Hematopoietic multipotent progenitor cell treated with erythropoietin and hydrocortisone succinate and interleukin-3 and kit ligand, for 6 days (in vitro differentiated cells): ENCODE measurements around the gene ATAT1.

Experiments
- DNase-seq: peaks from one replicate; pipeline ENCODE4 v3.0.0-alpha.2; 2015

Gene ATAT1

GRCh38 chr6:30626484-30627366 is at the start of gene ATAT1:
Gene ATAT1 (plus strand): TSS chr6:30626874.
- DNase-seq: peak; percentile 93

GRCh38 chr6:30578051-30578450 is 48.6 kb upstream of the ATAT1 start:
- DNase-seq: no peak

GRCh38 chr6:30583921-30584320 is 42.8 kb upstream of the ATAT1 start:
- no peak for DNase-seq

- DNase-seq: no peak
Measured at GRCh38 chr6:30589754-30590358, 36.8 kb upstream of the ATAT1 start.

- no peak for DNase-seq
Measured at GRCh38 chr6:30590509-30590908, 36.2 kb upstream of the ATAT1 start.

- DNase-seq: peak; percentile 28
Measured at GRCh38 chr6:30591008-30591407, 35.7 kb upstream of the ATAT1 start.

- DNase-seq: no peak
Measured at GRCh38 chr6:30592287-30592686, 34.4 kb upstream of the ATAT1 start.

DNA sequence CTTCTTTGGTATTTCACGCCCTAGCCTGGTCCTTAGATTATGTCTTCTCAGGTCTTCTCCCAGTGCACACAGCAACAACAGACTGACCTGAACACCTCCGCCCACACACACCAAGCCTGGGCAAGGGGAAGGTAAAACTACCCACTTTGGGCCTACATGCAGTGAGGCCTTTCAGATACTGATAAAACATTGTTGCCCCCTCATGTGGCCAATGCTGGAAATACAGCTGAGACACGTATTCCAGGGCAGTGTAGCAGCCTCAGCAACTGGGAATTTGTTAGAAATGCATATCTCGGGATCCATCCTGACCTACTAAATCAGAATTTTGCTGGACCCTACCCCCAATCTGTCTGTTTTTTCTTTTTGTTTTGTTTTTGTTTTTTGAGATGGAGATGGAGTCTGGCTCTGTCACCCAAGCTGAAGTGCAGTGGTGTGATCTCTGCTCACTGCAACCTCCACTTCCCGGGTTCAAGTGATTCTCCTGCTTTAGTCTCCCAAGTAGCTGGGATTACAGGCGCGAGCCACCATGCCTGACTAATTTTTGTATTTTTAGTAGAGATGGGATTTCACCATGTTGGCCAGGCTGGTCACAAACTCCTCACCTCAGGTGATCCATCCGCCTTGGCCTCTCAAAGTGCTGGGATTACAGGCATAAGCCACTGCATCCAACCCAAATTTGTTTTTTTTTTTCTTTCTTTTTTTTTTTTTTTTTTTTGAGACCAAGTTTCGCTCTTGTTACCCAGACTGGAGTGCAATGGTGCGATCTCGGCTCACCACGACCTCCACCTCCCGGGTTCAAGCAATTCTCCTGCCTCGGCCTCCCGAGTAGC is 29.1 kb upstream of the ATAT1 start:
- DNase-seq: peak; percentile 88

DNA sequence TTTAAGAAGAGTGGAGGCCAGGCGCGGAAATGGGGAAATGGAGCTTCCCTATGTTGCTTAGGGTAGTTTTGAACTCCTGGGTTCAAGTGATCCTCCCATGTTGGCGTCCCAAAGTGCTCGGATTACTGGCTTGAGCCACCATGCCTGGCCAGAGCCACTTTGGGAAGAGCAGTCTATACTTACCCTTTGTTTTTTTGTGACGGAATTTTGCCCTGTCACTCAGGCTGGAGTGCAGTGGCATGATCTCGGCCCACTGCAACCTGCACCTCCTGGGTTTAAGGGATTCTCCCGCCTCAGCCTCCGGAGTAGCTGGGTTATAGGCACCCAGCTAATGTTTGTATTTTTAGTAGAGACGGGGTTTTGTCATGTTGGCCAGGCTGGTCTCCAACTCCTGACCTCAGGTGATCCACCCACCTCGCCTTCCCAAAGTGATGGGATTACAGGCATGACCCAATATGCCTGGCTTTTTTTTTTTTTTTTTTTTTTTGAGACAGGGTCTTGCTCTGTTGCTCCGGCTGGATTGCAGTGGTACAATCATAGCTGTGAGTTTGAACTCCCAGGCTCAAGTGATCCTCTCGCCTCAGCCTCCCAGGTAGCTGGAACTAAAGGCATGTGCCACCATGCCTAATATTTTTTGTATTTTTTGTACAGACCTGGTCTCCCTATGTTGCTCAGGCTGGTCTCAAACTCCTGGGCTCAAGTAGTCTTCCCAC is 27.6 kb upstream of the ATAT1 start:
- no peak for DNase-seq

DNA sequence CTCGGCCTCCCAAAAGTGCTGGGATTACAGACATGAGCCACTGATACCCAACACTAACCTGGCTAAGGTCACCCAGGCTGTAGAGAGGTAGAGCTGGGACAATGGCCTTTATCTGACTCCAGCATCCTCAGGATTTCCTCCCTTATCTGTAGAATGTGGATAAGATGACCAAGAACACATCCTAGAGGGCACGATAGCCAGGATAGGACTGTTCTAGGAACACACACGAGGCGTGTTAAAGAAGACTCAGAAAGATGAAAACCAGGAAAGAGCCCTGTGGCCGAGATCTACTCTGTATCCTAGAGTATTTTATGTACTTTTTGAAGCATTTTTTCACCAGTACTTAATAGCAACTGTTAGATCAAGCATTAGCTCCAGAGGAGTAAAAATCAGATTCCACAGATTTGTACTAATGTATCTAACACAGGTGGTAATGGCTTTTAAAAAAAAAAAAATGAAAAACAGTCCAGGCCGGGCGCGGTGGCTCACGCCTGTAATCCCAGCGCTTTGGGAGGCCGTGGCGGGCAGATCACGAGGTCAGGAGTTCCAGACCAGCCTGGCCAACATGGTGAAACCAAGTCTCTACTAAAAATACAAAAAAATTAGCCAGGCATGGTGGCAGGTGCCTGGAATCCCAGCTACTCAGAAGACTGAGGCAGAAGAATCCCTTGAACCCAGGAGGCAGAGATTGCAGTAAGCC is 26.9 kb upstream of the ATAT1 start:
- no peak for DNase-seq

DNA sequence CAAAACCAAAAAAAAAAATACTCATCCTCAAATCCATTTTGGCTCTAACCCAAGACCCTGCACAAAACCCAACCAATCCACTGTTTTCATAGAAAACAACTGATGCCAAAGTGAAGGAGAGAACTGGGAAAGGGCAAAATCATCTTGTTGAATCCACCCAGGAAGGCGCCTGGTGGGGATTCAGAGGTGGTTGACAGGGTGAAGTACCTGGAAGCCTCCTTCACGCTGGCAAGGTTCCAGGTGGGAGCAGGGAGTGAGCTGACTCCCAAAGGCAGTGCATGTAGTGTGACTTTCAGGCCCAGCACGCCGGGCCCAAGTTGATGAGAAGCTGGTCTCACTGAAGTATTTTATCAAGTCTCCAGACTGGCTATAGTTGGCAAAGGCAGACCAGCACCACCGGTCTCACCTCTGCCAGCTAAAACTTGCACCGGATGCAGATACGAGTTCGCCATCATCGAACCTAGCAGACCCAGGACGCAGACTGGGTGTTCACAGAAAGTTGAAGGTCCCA is 26.2 kb upstream of the ATAT1 start:
- DNase-seq: no peak

DNA sequence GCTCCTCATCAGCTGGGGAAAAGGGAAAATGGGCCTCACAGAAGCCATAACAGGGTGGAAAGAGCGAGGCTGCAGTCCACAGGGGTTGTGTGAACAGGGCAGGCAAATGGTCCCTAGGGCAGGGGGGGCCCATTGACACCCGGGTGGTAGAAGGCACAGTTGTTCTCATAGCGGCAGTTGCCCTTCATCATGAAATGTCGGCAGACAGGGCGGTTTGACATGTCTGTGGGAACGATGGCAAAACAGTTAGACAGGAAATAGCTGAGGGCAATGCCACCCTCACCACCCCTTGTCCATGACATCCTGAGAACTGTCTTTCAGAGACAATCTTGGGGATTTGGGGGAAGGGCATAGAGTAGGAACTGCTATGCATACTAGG is 25.2 kb upstream of the ATAT1 start:
- no peak for DNase-seq

- DNase-seq: no peak
Measured at GRCh38 chr6:30601815-30602641, 24.6 kb upstream of the ATAT1 start.

DNA sequence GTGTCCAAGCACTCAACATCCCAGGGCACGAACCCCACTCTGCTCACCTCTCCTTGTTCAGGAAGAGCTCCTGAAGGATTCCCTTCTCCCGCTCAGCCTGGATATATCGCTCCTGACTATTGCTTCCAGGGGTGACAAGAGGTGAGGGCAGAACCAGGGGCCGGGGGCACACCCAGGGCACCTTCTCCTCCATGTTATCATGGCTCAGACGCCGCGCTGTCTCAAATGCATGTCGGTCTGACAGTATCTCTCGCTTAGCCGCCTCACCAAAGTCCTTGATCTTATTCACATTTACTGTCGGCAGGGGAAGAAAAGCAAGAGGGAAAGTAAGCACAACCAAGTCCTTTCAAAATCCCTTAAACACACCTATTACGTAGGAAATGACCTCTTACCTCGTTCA is 22.7 kb upstream of the ATAT1 start:
- DNase-seq: no peak

DNA sequence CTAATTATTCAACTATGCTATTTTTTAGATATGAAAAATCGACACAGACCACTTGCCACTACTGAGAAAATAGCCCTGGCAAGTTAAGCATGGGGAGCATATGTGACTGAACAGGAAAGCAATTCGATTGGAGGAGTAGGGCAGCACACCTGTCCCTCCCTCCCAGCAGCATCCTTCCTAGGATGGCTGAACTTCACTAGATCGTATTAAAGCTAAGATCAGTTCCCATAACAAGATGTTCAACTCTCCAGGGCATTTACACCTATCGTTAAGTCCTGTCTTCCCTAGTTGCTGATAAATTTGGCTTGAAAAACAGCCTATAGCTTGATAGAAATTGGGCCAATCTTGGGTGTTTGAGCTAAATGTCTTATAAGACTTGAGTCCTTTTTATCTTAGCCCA is 16.6 kb upstream of the ATAT1 start:
- no peak for DNase-seq

DNA sequence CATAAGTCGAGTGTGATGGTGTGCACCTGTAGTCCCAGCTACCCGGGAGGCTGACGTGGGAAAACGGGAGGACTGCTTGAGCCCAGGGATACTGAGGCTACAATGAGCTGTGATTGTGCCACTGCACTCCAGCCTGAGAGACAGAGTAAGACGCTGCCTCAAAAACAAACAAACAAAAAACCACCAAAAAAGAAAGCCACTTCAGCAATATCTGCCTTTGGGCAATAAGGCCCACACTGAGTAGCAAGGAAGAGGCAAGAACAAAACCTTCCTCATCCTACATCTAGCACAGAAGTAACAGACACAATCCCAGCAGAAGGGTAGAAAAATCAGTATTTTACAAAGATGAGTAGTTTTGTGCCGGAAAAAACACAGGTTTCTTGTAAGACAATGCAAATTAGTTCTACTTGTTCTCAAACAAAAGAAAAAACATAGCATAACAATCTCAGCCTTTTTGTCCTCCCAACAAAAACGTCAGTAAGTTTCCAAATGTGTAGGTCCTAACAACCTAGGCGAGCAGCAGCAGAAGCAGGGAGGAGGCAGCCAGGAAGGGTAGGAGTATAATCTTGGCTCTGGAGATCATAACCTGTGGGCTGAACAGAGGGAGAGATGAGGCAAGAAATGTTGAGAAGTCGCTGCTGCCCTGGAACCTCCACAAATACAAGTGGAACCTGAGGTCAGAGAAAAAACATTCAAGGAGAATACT is 15.4 kb upstream of the ATAT1 start:
- DNase-seq: no peak

GRCh38 chr6:30611856-30612194 is 14.8 kb upstream of the ATAT1 start:
- no peak for DNase-seq

DNA sequence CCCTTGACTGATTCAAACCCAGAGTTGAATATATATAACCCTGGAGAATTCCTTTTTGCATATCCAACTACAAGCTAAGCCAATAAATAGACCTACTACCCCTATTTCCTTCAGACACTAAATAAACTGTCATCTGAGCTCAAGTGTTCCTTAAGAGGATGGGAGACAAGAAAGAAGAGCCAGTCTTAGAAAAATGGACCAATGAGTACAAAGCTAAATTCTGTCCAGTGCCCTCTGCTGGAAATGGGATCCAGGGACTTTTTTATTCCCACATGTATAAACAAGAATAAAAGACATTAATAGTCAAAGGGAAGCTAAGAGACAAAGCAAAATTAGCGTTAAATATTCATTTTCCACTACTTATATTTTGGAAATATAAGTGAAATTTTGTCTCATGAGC is 14.5 kb upstream of the ATAT1 start:
- DNase-seq: peak; percentile 53

DNA sequence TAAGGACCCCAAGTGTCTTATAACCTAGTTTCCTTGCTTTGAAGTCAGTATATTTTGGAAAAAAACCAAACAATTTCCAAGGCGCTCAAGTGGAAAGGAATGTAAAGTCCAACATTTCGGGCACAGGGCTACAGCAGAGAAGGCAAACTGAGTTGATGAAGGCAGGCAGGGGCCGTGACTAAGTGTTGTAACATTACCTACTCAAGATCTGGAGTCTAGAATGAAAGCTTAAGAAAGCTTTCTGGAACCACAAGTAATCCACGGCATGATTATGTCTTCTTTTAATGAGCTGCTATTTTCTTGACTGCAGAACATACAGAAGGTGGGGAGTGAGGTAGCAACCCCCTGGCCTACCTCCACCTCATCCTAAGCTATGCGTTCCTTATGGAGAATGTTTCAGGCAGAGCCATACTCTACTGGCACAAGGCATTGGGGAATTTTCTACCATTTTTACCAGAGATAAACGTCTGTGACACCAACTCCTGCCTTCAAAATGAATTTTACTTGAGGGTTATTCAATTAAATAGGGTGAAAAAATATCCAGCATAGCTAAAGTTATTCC is 13.9 kb upstream of the ATAT1 start:
- peak; percentile 23 for DNase-seq
